MM.1S (cell line): ENCODE results near the gene TTR.

Experiments
- DNase-seq: peaks from one replicate; pipeline ENCODE4 v3.0.0-alpha.2; 2015
- H2AFZ ChIP-seq: fragments of 300-600 bp; sonication (generic); 2 replicates; pipeline ENCODE4 v1.6.0; 2016; ENCODE audit warnings: antibody characterized with exemption, low read length
- H3F3A ChIP-seq: fragments of 300-600 bp; sonication (generic); 2 replicates; pipeline ENCODE4 v1.6.1; 2016; ENCODE audit warnings: mild to moderate bottlenecking, antibody characterized with exemption, low read length, moderate library complexity, mixed read lengths; ENCODE audit not compliant: insufficient read depth
- H3K27ac ChIP-seq: fragments of 300-600 bp; sonication (generic); 2 replicates; pipeline ENCODE4 v1.5.1; 2016; ENCODE audit warnings: mild to moderate bottlenecking, low read length
- H3K27me3 ChIP-seq: fragments of 300-600 bp; sonication (generic); replicated peaks from 2 replicates; pipeline ENCODE4 v1.6.0; 2016; ENCODE audit warnings: low read length; ENCODE audit not compliant: insufficient read depth
- H3K36me3 ChIP-seq: fragments of 300-600 bp; sonication (generic); replicated peaks from 2 replicates; pipeline ENCODE4 v1.6.1; 2016; ENCODE audit warnings: mild to moderate bottlenecking, low read length, mixed read lengths; ENCODE audit not compliant: insufficient read depth
- H3K4me1 ChIP-seq: fragments of 300-600 bp; sonication (generic); 2 replicates; pipeline ENCODE4 v1.6.1; 2016; ENCODE audit warnings: low read length, mixed read lengths
- H3K4me2 ChIP-seq: fragments of 300-600 bp; sonication (generic); 2 replicates; pipeline ENCODE4 v1.6.0; 2016; ENCODE audit warnings: low read depth, low read length
- H3K4me3 ChIP-seq: fragments of 300-600 bp; sonication (generic); 2 replicates; pipeline ENCODE4 v1.5.1; 2016; ENCODE audit warnings: low read length, mixed read lengths
- H3K79me2 ChIP-seq: fragments of 300-600 bp; sonication (generic); 2 replicates; pipeline ENCODE4 v1.6.1; 2016; ENCODE audit warnings: mixed run types, low read length, mixed read lengths
- H3K9ac ChIP-seq: fragments of 300-600 bp; sonication (generic); 2 replicates; pipeline ENCODE4 v1.6.1; 2016; ENCODE audit warnings: low read length, mixed read lengths
- H3K9me2 ChIP-seq: fragments of 300-600 bp; sonication (generic); replicated peaks from 2 replicates; pipeline ENCODE4 v1.6.1; 2016; ENCODE audit warnings: mild to moderate bottlenecking, low read length, mixed read lengths; ENCODE audit not compliant: insufficient read depth
- H3K9me3 ChIP-seq: fragments of 300-600 bp; sonication (generic); replicated peaks from 2 replicates; pipeline ENCODE4 v1.6.1; 2016; ENCODE audit warnings: mild to moderate bottlenecking, low read length, mixed read lengths; ENCODE audit not compliant: insufficient read depth
- H4K20me1 ChIP-seq: fragments of 300-600 bp; sonication (generic); 2 replicates; pipeline ENCODE4 v1.6.1; 2016; ENCODE audit warnings: mild to moderate bottlenecking, low read length, moderate library complexity, mixed read lengths; ENCODE audit not compliant: insufficient read depth
- EZH2 ChIP-seq: fragments of 300-600 bp; sonication (generic); optimal IDR thresholded peaks from 2 replicates; pipeline ENCODE3; 2017; ENCODE audit warnings: low read depth, mild to moderate bottlenecking, antibody characterized with exemption, low read length, mixed read lengths
- EZH2phosphoT487 ChIP-seq: fragments of 300-600 bp; sonication (generic); IDR thresholded peaks from 2 replicates; pipeline ENCODE4 v1.6.1; 2018; ENCODE audit warnings: antibody characterized with exemption, low read length
- TF ChIP-seq, protein P1 (sequence below): fragments of 300-600 bp; sonication (generic); IDR thresholded peaks from 2 replicates; pipeline ENCODE4 v1.5.1; 2016; ENCODE audit warnings: antibody characterized with exemption, low read length, mixed read lengths

TTR gene

DNA sequence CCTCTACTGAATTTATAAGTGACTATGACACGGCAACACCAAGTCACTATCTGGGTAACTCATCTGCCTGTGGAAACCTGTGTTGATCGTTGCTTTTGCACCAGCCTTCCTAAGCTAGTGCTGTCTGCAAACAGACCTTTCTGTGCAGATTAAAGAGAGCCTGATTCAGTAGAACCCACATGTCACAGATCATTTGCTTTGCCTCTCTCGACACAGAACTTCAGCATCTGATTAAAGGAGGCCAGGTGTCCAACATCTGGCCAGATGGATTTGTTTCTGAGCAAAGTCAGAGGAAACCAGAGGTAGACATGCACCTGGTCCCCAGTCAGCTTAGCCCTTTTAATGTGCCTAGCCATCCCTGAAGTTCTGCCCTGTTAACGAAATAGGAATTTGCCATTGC lies 15.0 kb upstream of the TTR start:
- no peaks in the 10 kb centered on the region for H3K36me3 ChIP-seq
- no peak overlapping the region for H3K4me2 ChIP-seq
- no peaks in the 10 kb centered on the region for H3K9me2 ChIP-seq
- TF ChIP-seq EZH2 (no peak), EZH2phosphoT487 (no peak)
- TF ChIP-seq, protein P1, sequence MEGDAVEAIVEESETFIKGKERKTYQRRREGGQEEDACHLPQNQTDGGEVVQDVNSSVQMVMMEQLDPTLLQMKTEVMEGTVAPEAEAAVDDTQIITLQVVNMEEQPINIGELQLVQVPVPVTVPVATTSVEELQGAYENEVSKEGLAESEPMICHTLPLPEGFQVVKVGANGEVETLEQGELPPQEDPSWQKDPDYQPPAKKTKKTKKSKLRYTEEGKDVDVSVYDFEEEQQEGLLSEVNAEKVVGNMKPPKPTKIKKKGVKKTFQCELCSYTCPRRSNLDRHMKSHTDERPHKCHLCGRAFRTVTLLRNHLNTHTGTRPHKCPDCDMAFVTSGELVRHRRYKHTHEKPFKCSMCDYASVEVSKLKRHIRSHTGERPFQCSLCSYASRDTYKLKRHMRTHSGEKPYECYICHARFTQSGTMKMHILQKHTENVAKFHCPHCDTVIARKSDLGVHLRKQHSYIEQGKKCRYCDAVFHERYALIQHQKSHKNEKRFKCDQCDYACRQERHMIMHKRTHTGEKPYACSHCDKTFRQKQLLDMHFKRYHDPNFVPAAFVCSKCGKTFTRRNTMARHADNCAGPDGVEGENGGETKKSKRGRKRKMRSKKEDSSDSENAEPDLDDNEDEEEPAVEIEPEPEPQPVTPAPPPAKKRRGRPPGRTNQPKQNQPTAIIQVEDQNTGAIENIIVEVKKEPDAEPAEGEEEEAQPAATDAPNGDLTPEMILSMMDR, result no peak
- no peak for DNase-seq
- no peak overlapping the region for H2AFZ ChIP-seq
- H3K4me1 ChIP-seq, result no peaks in the 10 kb centered on the region
- no peaks in the 10 kb centered on the region for H3K9me3 ChIP-seq
- no peaks in the 10 kb centered on the region for H3K79me2 ChIP-seq
- no peaks in the 10 kb centered on the region for H3K27me3 ChIP-seq
- no peaks in the 10 kb centered on the region for H4K20me1 ChIP-seq
- no peak overlapping the region for H3K4me3 ChIP-seq
- no peak overlapping the region for H3K27ac ChIP-seq
- H3F3A ChIP-seq, result no peaks in the 10 kb centered on the region
- no peak overlapping the region for H3K9ac ChIP-seq

DNA sequence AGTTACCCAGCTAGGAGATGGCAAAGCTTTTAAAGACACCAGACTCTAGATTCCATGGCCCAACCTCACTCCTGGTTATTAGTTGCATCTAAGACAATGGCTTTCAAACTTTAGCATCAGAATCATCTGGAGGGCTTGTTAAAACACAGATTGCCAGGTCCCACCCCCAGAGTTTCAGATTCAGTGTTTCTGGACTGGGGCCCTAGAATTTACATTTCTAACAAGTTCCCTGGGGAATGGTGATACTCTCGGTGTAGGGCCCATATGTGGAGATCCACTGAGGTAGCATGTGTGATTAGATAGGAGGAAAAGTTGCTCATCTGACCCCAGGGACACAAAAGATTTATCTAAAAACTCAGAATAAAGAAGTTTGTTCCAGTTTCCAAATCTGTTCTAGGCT lies 14.5 kb upstream of the TTR start:
- H2AFZ ChIP-seq, result no peak overlapping the region
- no peaks in the 10 kb centered on the region for H3F3A ChIP-seq

DNA sequence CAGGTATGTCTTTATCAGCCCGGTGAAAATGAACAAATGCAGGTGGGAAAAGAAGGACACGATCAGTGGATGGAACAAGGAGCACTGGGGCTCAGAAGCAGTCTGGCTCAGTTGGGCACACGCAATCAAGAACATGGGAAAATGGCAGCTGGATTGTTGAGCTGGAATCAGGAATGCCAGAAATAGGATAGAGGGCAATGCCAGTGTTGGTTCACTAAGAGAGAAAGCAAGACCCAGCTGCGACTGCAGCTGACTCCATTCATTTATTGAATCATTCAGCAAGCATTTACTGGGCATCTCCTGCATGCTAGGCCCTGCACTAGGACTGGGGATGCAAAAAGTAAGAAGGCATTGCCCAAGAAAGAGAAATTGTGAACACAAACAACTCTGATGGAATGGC lies 13.6 kb upstream of the TTR start:
- Histone ChIP-seq H3K36me3 (no peaks in the 10 kb centered on the region), H4K20me1 (no peaks in the 10 kb centered on the region), H3K4me2 (no peak overlapping the region), H3K4me1 (no peaks in the 10 kb centered on the region), H3K27ac (no peak overlapping the region), H3K4me3 (no peak overlapping the region), H3K9me3 (no peaks in the 10 kb centered on the region), H3F3A (no peaks in the 10 kb centered on the region), H2AFZ (no peak overlapping the region), H3K9me2 (no peaks in the 10 kb centered on the region), H3K27me3 (no peaks in the 10 kb centered on the region), H3K9ac (no peak overlapping the region), H3K79me2 (no peaks in the 10 kb centered on the region)
- no peak for TF ChIP-seq EZH2phosphoT487
- no peak for TF ChIP-seq EZH2
- TF ChIP-seq, protein P1, result no peak
- DNase-seq, result no peak

More for the DNA sequence above, 14.5 kb upstream of the TTR start:
- H3K9me3 ChIP-seq, result no peaks in the 10 kb centered on the region
- no peak overlapping the region for H3K27ac ChIP-seq
- no peak for DNase-seq
- TF ChIP-seq EZH2phosphoT487 (no peak), EZH2 (no peak)
- TF ChIP-seq, protein P1, result no peak
- H3K36me3 ChIP-seq, result no peaks in the 10 kb centered on the region
- no peak overlapping the region for H3K9ac ChIP-seq
- H3K79me2 ChIP-seq, result no peaks in the 10 kb centered on the region
- no peak overlapping the region for H3K4me3 ChIP-seq
- H3K27me3 ChIP-seq, result no peaks in the 10 kb centered on the region
- H4K20me1 ChIP-seq, result no peaks in the 10 kb centered on the region
- no peaks in the 10 kb centered on the region for H3K4me1 ChIP-seq
- no peak overlapping the region for H3K4me2 ChIP-seq
- H3K9me2 ChIP-seq, result no peaks in the 10 kb centered on the region
